GM21447 (cell line): ENCODE measurements around the gene PEAK1.

ENCODE experiments used
- ATAC-seq: cut with Tn5 transposase; IDR thresholded peaks from one replicate; pipeline ENCODE4 v1.9.1; 2021; ENCODE audit not compliant: unreplicated experiment

The PEAK1 gene

GRCh38 chr15:77143616-77144015 lies 276.3 kb downstream of the PEAK1 start:
- ATAC-seq: no peak

GRCh38 chr15:77143191-77143590 lies 276.7 kb downstream of the PEAK1 start:
- no peak for ATAC-seq

- ATAC-seq: no peak
Measured at GRCh38 chr15:77140220-77140619, 279.7 kb downstream of the PEAK1 start.

GRCh38 chr15:77139312-77139711 lies 280.6 kb downstream of the PEAK1 start:
- no peak for ATAC-seq

GRCh38 chr15:77138167-77138522 lies 281.8 kb downstream of the PEAK1 start:
- ATAC-seq: no peak

- no peak for ATAC-seq
Measured at GRCh38 chr15:77135181-77135580, 284.7 kb downstream of the PEAK1 start.

- no peak for ATAC-seq
Measured at GRCh38 chr15:77130315-77130930, 289.5 kb downstream of the PEAK1 start.

GRCh38 chr15:77127626-77128025 lies 292.3 kb downstream of the PEAK1 start:
- no peak for ATAC-seq

- ATAC-seq: no peak
Measured at GRCh38 chr15:77126529-77127326, 293.2 kb downstream of the PEAK1 start.

- ATAC-seq: no peak
Measured at GRCh38 chr15:77123854-77124253, 296.1 kb downstream of the PEAK1 start.

GRCh38 chr15:77122576-77122975 lies 297.3 kb downstream of the PEAK1 start:
- no peak for ATAC-seq

- ATAC-seq: no peak
Measured at GRCh38 chr15:77121599-77121998, 298.3 kb downstream of the PEAK1 start.

GRCh38 chr15:77120576-77120975 lies 299.3 kb downstream of the PEAK1 start:
- no peak for ATAC-seq

GRCh38 chr15:77119446-77119845 lies 300.5 kb downstream of the PEAK1 start:
- no peak for ATAC-seq

- ATAC-seq: no peak
Measured at GRCh38 chr15:77118882-77119321, 301.0 kb downstream of the PEAK1 start.

GRCh38 chr15:77115179-77115578 lies 304.7 kb downstream of the PEAK1 start:
- no peak for ATAC-seq

- no peak for ATAC-seq
Measured at GRCh38 chr15:77112838-77113504, 306.9 kb downstream of the PEAK1 start.

- ATAC-seq: no peak
Measured at GRCh38 chr15:77111789-77112188, 308.1 kb downstream of the PEAK1 start.

GRCh38 chr15:77107531-77108355 lies 312.2 kb downstream of the PEAK1 start:
- ATAC-seq: no peak

GRCh38 chr15:77107068-77107467 lies 312.8 kb downstream of the PEAK1 start:
- no peak for ATAC-seq

GRCh38 chr15:77104155-77104554 lies 315.7 kb downstream of the PEAK1 start:
- no peak for ATAC-seq
